ENCODE results near the gene RPIA.

GRCh38 chr2:88724643-88725332 is 33.3 kb downstream of the RPIA start:
- TF ChIP-seq, protein P1, sequence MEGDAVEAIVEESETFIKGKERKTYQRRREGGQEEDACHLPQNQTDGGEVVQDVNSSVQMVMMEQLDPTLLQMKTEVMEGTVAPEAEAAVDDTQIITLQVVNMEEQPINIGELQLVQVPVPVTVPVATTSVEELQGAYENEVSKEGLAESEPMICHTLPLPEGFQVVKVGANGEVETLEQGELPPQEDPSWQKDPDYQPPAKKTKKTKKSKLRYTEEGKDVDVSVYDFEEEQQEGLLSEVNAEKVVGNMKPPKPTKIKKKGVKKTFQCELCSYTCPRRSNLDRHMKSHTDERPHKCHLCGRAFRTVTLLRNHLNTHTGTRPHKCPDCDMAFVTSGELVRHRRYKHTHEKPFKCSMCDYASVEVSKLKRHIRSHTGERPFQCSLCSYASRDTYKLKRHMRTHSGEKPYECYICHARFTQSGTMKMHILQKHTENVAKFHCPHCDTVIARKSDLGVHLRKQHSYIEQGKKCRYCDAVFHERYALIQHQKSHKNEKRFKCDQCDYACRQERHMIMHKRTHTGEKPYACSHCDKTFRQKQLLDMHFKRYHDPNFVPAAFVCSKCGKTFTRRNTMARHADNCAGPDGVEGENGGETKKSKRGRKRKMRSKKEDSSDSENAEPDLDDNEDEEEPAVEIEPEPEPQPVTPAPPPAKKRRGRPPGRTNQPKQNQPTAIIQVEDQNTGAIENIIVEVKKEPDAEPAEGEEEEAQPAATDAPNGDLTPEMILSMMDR (IDR thresholded peaks at IDR 0.05; ENCODE audit: low read length), result no peak
- no peak for TF ChIP-seq EZH2 (IDR thresholded peaks at IDR 0.05; ENCODE audit: borderline replicate concordance, low read length)

Measured in OCI-LY1 (cell line).